CD8-positive, alpha-beta memory T cell (primary cell): ENCODE measurements around the gene ZP1. TPM values are rescaled to one million over a fixed set of nuclear protein-coding genes. Genes with fewer than 3 reads are reported as not detected.

Source experiments
- CTCF ChIA-PET: fragments of 350-600 bp; sonication (Branson Sonifier 250); formaldehyde crosslinking; loops from one replicate; lab custom pipeline; 2021; ENCODE audit warnings: antibody characterized with exemption; lab: Charles Lee
- POLR2A ChIA-PET: fragments of 350-600 bp; sonication (Branson Sonifier 250); formaldehyde crosslinking; loops from one replicate; lab custom pipeline; 2021; ENCODE audit warnings: antibody characterized with exemption; lab: Charles Lee
- DNase-seq, 5 donors: peaks; one replicate each; pipeline versions ENCODE4 v3.0.0 to v3.0.0-alpha.2; 2020 to 2022; ENCODE audit warnings: mixed read lengths in 1 of 5
- H3K27ac ChIP-seq: one replicate; pipeline ENCODE4 v1.7.0; 2013; ENCODE audit warnings: low read depth, mild to moderate bottlenecking, low read length, moderate library complexity
- H3K27me3 ChIP-seq: 2 replicates; pipeline ENCODE4 v1.7.0; 2013; ENCODE audit warnings: low read length, mild to moderate bottlenecking; ENCODE audit not compliant: insufficient read depth, poor library complexity, severe bottlenecking
- H3K36me3 ChIP-seq: 2 replicates; pipeline ENCODE4 v1.7.0; 2013; ENCODE audit warnings: mild to moderate bottlenecking, low read length, moderate library complexity; ENCODE audit not compliant: insufficient read depth
- H3K4me1 ChIP-seq: 2 replicates; pipeline ENCODE4 v1.7.0; 2013; ENCODE audit warnings: mild to moderate bottlenecking, low read length, moderate library complexity; ENCODE audit not compliant: insufficient read depth
- H3K4me3 ChIP-seq: 2 replicates; pipeline ENCODE4 v1.7.0; 2013; ENCODE audit warnings: mild to moderate bottlenecking, low read length
- H3K9me3 ChIP-seq: 2 replicates; pipeline ENCODE4 v1.7.0; 2013; ENCODE audit warnings: mild to moderate bottlenecking, low read length
- H3K27ac Mint-ChIP-seq, 8 donors: one replicate each; pipeline ENCODE4 v1.8.0; 2020 to 2021; ENCODE audit warnings: mixed read lengths in 8 of 8, mild to moderate bottlenecking in 6 of 8, inconsistent platforms in 3 of 8, moderate library complexity in 3 of 8
- H3K27me3 Mint-ChIP-seq, 2 donors: one replicate each; pipeline ENCODE4 v1.8.0; 2020 to 2021; ENCODE audit warnings: mixed read lengths in 2 of 2, mild to moderate bottlenecking in 1 of 2, moderate library complexity in 1 of 2
- H3K36me3 Mint-ChIP-seq, 3 donors: one replicate each; pipeline ENCODE4 v1.8.0; 2020 to 2021; ENCODE audit warnings: mixed read lengths in 3 of 3, inconsistent platforms in 1 of 3, mild to moderate bottlenecking in 1 of 3
- H3K4me1 Mint-ChIP-seq, 3 donors: one replicate each; pipeline ENCODE4 v1.8.0; 2020 to 2021; ENCODE audit warnings: mixed read lengths in 3 of 3, inconsistent platforms in 1 of 3, mild to moderate bottlenecking in 1 of 3
- H3K4me3 Mint-ChIP-seq, 7 donors: one replicate each; pipeline ENCODE4 v1.8.0; 2020 to 2021; ENCODE audit warnings: mixed read lengths in 7 of 7, mild to moderate bottlenecking in 6 of 7, moderate library complexity in 4 of 7, inconsistent platforms in 2 of 7
- H3K9me3 Mint-ChIP-seq, 5 donors: one replicate each; pipeline ENCODE4 v1.8.0; 2020 to 2022; ENCODE audit warnings: mixed read lengths in 5 of 5, mild to moderate bottlenecking in 3 of 5, moderate library complexity in 2 of 5, inconsistent platforms in 1 of 5
- polyA plus RNA-seq: library from polyadenylated mRNA; unstranded; fragments of 300-500 nt; fragmentation: Illumina TruSeq; gene quantifications from one replicate; pipeline ENCODE4 v1.2.3, GENCODE V29; 2021
- total RNA-seq, 2 experiments: library from RNA; stranded (reverse); gene quantifications; one replicate each; pipeline ENCODE4 v1.2.3, GENCODE V29; 2021

The ZP1 gene
- total and polyA plus RNA-seq, 3 experiments from 2014 or later, result 0.22 TPM; not detected in 2

GRCh38 chr11:60912223-60912850, 45.0 kb downstream of the ZP1 start:
- peaks cover 57 to 72% (median 62%) of the 10 kb centered on the region in 3 donors for H3K4me1 Mint-ChIP-seq
- H3K27ac ChIP-seq, result peak overlapping the region; percentile 58
- ChIA-PET CTCF (interaction anchor here (0.7 to 4.8 kb wide), 4 partner anchors 7 to 595 kb away, joined by 3 to 51 read pairs (median 20); partner anchors contain the start of gene PRPF19), POLR2A (interaction anchor here (0.6 to 1.2 kb wide), 5 partner anchors 8 to 249 kb away, joined by 3 to 6 read pairs (median 4); partner anchors contain the start of genes CD5, TMEM132A and VPS37C)
- H3K4me1 ChIP-seq, result peaks cover 47% of the 10 kb centered on the region
- H3K27me3 ChIP-seq, result no peaks in the 10 kb centered on the region
- peak in 3 of 5 donors; percentile 60 to 81 (median 78) for DNase-seq
- no peaks in the 10 kb centered on the region for H3K27me3 Mint-ChIP-seq
- H3K36me3 ChIP-seq, result no peaks in the 10 kb centered on the region
- H3K4me3 ChIP-seq, result peak overlapping the region; percentile 91
- H3K9me3 ChIP-seq, result no peaks in the 10 kb centered on the region
- no peaks in the 10 kb centered on the region for H3K9me3 Mint-ChIP-seq
- H3K27ac Mint-ChIP-seq, result peak overlapping the region; percentile 82 to 99 (median 94)
- H3K36me3 Mint-ChIP-seq, result peaks cover 0 to 12% (median 0%) of the 10 kb centered on the region in 3 donors
- H3K4me3 Mint-ChIP-seq, result peak overlapping the region; percentile 59 to 99 (median 95)

- ChIA-PET CTCF (interaction anchor here (0.7 to 4.8 kb wide), 8 partner anchors 8 to 595 kb away, joined by 3 to 51 read pairs (median 7); partner anchors contain the start of gene PRPF19), POLR2A (interaction anchor here (0.6 to 3.8 kb wide), 8 partner anchors 8 to 880 kb away, joined by 3 to 33 read pairs (median 4); partner anchors contain the start of genes CD5, FEN1 and PRPF19)
- DNase-seq, result no peak
- peak overlapping the region; percentile 91 for H3K4me3 ChIP-seq
- Mint-ChIP-seq H3K36me3 (peaks cover 0 to 12% (median 0%) of the 10 kb centered on the region in 3 donors), H3K4me3 (peak overlapping the region; percentile 73 to 99 (median 97)), H3K9me3 (no peaks in the 10 kb centered on the region), H3K27ac (peak overlapping the region; percentile 58 to 99 (median 98)), H3K27me3 (no peaks in the 10 kb centered on the region), H3K4me1 (peaks cover 59 to 77% (median 63%) of the 10 kb centered on the region in 3 donors)
- peaks cover 47% of the 10 kb centered on the region for H3K4me1 ChIP-seq
- no peaks in the 10 kb centered on the region for H3K9me3 ChIP-seq
- no peaks in the 10 kb centered on the region for H3K27me3 ChIP-seq
- H3K36me3 ChIP-seq, result peaks cover 2% of the 10 kb centered on the region
- peak overlapping the region; percentile 82 for H3K27ac ChIP-seq
Observed at GRCh38 chr11:60912851-60913528, 45.6 kb downstream of the ZP1 start.

GRCh38 chr11:60913793-60914632, 46.7 kb downstream of the ZP1 start, which contains the start of gene TMEM109:
Gene TMEM109, plus strand, starts transcription at chr11:60914158. Its CDS starts 5,536 bp downstream, at chr11:60919694.
- H3K36me3 Mint-ChIP-seq, result peaks cover 0 to 18% (median 0%) of the 10 kb centered on the region in 3 donors
- DNase-seq, result peak; percentile 82 to 92 (median 88)
- peak within 1 kb of the TSS; percentile 82 for H3K27ac ChIP-seq
- peak within 1 kb of the TSS; percentile 95 to 99 (median 98) for H3K27ac Mint-ChIP-seq
- no peaks in the 10 kb centered on the region for H3K27me3 ChIP-seq
- peaks cover 47% of the 10 kb centered on the region for H3K4me1 ChIP-seq
- H3K9me3 ChIP-seq, result no peaks in the 10 kb centered on the region
- no peaks in the 10 kb centered on the region for H3K27me3 Mint-ChIP-seq
- peaks cover 6% of the 10 kb centered on the region for H3K36me3 ChIP-seq
- H3K4me3 ChIP-seq, result peak within 1 kb of the TSS; percentile 91
- H3K4me1 Mint-ChIP-seq, result peaks cover 59 to 81% (median 63%) of the 10 kb centered on the region in 3 donors
- H3K4me3 Mint-ChIP-seq, result peak within 1 kb of the TSS; percentile 93 to 99 (median 97)
- no peaks in the 10 kb centered on the region for H3K9me3 Mint-ChIP-seq
- ChIA-PET CTCF (interaction anchor here (0.7 to 4.8 kb wide), 11 partner anchors 9 to 274 kb away, joined by 3 to 51 read pairs (median 6); partner anchors contain the start of gene PRPF19), POLR2A (interaction anchor here (0.5 to 3.8 kb wide), 10 partner anchors 9 to 879 kb away, joined by 3 to 33 read pairs (median 3); partner anchors contain the start of genes CD5, CD6, FEN1 and PRPF19)

- Histone ChIP-seq H3K27me3 (no peaks in the 10 kb centered on the region), H3K27ac (peak overlapping the region; percentile 82), H3K36me3 (peaks cover 11% of the 10 kb centered on the region), H3K4me1 (peaks cover 47% of the 10 kb centered on the region), H3K9me3 (no peaks in the 10 kb centered on the region), H3K4me3 (peak overlapping the region; percentile 91)
- Mint-ChIP-seq H3K4me3 (peak overlapping the region; percentile 93 to 99 (median 97)), H3K36me3 (peaks cover 2 to 25% (median 3%) of the 10 kb centered on the region in 3 donors), H3K4me1 (peaks cover 59 to 83% (median 60%) of the 10 kb centered on the region in 3 donors), H3K9me3 (no peaks in the 10 kb centered on the region), H3K27me3 (no peaks in the 10 kb centered on the region), H3K27ac (peak overlapping the region; percentile 81 to 98 (median 94))
- peak in 2 of 5 donors; percentile 25 to 59 for DNase-seq
- ChIA-PET CTCF (interaction anchor here (0.6 to 4.8 kb wide), 21 partner anchors 9 to 273 kb away, joined by 3 to 51 read pairs (median 5); partner anchors contain the start of genes CD6, PRPF19 and ZP1), POLR2A (interaction anchor here (0.5 to 3.8 kb wide), 10 partner anchors 9 to 516 kb away, joined by 3 to 33 read pairs (median 4); partner anchors contain the start of genes CD6 and PRPF19)
Observed at GRCh38 chr11:60914633-60915247, 47.4 kb downstream of the ZP1 start.

GRCh38 chr11:60915248-60915914, 48.0 kb downstream of the ZP1 start:
- Mint-ChIP-seq H3K9me3 (no peaks in the 10 kb centered on the region), H3K27ac (peak overlapping the region; percentile 81 to 98 (median 94)), H3K36me3 (peaks cover 5 to 31% (median 9%) of the 10 kb centered on the region in 3 donors), H3K27me3 (no peaks in the 10 kb centered on the region), H3K4me1 (peaks cover 55 to 77% (median 59%) of the 10 kb centered on the region in 3 donors), H3K4me3 (peak overlapping the region; percentile 93 to 99 (median 97))
- Histone ChIP-seq H3K4me3 (peak overlapping the region; percentile 91), H3K27ac (peak overlapping the region; percentile 82), H3K36me3 (peaks cover 18% of the 10 kb centered on the region), H3K27me3 (no peaks in the 10 kb centered on the region), H3K9me3 (no peaks in the 10 kb centered on the region), H3K4me1 (peaks cover 47% of the 10 kb centered on the region)
- CTCF ChIA-PET, result interaction anchor here (0.6 to 4.8 kb wide), 23 partner anchors 10 to 272 kb away, joined by 3 to 51 read pairs (median 4); partner anchors contain the start of genes CD6, PRPF19 and ZP1
- DNase-seq, result peak; percentile 63 to 85 (median 64)
- POLR2A ChIA-PET, result interaction anchor here (0.9 to 3.8 kb wide), 8 partner anchors 8 to 177 kb away, joined by 3 to 33 read pairs (median 4); partner anchors contain the start of gene PRPF19

- ChIA-PET POLR2A (interaction anchor here (1.1 to 3.8 kb wide), 2 partner anchors 11 to 125 kb away, joined by 4 to 33 read pairs; partner anchors contain the start of gene PRPF19), CTCF (interaction anchor here (0.6 to 2.4 kb wide), 5 partner anchors 18 to 270 kb away, joined by 3 to 20 read pairs (median 5); partner anchors contain the start of gene CD6)
- Histone ChIP-seq H3K27me3 (no peaks in the 10 kb centered on the region), H3K4me1 (peaks cover 36% of the 10 kb centered on the region), H3K36me3 (peaks cover 31% of the 10 kb centered on the region), H3K4me3 (no peak overlapping the region), H3K9me3 (no peaks in the 10 kb centered on the region), H3K27ac (no peak overlapping the region)
- Mint-ChIP-seq H3K4me1 (peaks cover 47 to 64% (median 49%) of the 10 kb centered on the region in 3 donors), H3K27ac (peak overlapping the region; percentile 6 to 98 (median 66)), H3K36me3 (peaks cover 16 to 45% (median 16%) of the 10 kb centered on the region in 3 donors), H3K9me3 (no peaks in the 10 kb centered on the region), H3K4me3 (peak overlapping the region in 5 of 7 donors; percentile 19 to 99 (median 47)), H3K27me3 (peaks cover 0 to 3% of the 10 kb centered on the region in 2 donors)
- no peak for DNase-seq
Observed at GRCh38 chr11:60916669-60917206, 49.4 kb downstream of the ZP1 start.
